Coronary artery (tissue), 2 donors: ENCODE data around the gene CD300A.

Experiments
- DNase-seq: peaks from one replicate; pipeline ENCODE4 v3.0.0-alpha.2; 2017; ENCODE audit warnings: low spot score
- H3K27ac ChIP-seq, 2 donors: fragments of 200-600 bp; sonication (generic); one replicate each; pipeline ENCODE4 v1.5.1; 2016 to 2019
- H3K4me3 ChIP-seq: fragments of 200-600 bp; sonication (generic); 2 replicates; pipeline ENCODE4 v1.5.1; 2016; ENCODE audit warnings: mild to moderate bottlenecking, moderate library complexity
- TF ChIP-seq, protein P1 (sequence below): fragments of 200-600 bp; sonication (generic); IDR thresholded peaks from one replicate; pipeline ENCODE4 v1.5.1; 2019; ENCODE audit warnings: antibody characterized with exemption

Gene CD300A

DNA sequence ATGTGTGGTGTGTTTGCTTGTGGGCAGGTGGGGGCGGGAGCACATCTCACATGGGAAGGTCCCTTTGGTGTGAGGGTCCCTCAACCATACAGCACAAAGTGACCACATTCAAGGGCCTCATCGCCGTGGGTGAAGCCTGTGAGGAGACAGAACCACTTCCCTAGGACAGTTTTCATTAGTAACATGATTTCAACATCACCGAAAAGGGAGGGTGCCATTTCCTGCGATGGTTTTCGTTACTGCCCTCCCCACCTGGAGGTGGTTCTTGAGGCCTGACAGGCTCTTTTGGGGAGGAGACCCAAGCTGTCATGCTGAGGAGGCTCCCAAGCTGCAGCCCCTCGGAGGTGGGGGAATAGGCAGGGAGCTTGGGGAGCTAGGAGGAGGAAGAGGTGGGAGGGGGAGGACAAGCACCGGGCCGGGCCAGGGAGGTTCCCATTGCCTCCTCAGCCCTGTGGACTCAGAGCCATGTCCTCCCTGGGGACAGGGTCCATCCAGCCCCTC, 55.3 kb downstream of the CD300A start:
- DNase-seq: peak; percentile 71
- H3K27ac ChIP-seq: peak overlapping the region; percentile 38 to 80
- TF ChIP-seq, protein P1, sequence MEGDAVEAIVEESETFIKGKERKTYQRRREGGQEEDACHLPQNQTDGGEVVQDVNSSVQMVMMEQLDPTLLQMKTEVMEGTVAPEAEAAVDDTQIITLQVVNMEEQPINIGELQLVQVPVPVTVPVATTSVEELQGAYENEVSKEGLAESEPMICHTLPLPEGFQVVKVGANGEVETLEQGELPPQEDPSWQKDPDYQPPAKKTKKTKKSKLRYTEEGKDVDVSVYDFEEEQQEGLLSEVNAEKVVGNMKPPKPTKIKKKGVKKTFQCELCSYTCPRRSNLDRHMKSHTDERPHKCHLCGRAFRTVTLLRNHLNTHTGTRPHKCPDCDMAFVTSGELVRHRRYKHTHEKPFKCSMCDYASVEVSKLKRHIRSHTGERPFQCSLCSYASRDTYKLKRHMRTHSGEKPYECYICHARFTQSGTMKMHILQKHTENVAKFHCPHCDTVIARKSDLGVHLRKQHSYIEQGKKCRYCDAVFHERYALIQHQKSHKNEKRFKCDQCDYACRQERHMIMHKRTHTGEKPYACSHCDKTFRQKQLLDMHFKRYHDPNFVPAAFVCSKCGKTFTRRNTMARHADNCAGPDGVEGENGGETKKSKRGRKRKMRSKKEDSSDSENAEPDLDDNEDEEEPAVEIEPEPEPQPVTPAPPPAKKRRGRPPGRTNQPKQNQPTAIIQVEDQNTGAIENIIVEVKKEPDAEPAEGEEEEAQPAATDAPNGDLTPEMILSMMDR: no peak
- peak overlapping the region; percentile 37 for H3K4me3 ChIP-seq

DNA sequence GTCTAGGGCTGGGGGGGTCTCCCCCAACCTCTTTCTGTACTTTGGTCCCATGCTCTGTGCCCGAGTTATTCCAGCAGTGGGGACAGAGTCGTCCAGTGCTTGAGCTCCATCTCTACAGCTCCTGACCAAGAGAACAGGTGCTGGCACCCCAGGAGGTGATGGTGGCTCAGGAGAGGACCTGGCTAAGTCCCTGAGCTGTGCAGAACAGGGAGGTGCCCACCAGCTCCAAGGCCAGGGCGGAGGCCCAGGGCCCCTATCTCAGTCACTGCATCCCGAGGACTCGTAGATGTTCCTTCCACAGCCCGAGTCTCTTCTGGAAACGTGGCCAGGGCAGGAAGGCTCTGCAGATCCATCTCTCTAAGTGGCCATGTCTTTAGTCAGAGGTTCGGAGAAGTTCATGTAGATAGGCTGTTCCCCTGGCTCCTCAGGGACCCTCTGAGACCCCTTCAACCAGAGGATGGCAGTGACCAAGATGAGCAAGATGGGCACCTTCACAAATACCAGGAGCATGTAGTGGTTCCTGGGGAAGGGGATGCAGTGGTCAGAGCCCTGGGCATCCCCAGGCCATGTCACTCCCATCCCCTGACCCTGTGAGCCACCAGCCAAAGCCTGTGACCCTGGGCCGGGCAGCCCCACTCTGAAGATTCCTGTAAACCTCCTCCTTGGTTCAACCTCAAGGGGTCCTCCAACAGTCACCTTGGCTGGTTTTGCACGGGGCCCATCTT, 56.1 kb downstream of the CD300A start:
- TF ChIP-seq, protein P1: no peak
- no peak overlapping the region for H3K27ac ChIP-seq
- no peak overlapping the region for H3K4me3 ChIP-seq
- peak; percentile 69 for DNase-seq

DNA sequence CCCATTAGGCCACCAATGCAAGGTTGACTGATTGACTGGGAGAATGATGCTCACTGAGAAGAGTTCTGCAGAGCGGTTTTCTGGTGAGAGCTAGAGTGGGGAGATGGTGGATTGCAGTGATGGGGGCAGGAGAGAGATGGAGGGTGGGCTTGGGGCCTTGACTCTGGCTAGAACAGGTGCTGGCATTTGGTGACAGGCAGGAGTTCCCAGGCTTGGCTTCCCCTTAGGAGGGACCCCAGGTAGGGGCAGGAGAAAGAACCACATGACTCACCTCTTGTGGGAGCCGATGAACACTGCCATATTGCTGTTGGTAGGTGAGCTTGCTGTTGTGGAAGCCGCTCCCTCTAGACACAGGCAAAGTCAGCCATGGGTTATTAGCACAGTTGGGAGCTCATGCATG, 56.9 kb downstream of the CD300A start:
- TF ChIP-seq, protein P1: no peak
- Histone ChIP-seq H3K27ac (no peak overlapping the region), H3K4me3 (no peak overlapping the region)
- peak; percentile 38 for DNase-seq

DNA sequence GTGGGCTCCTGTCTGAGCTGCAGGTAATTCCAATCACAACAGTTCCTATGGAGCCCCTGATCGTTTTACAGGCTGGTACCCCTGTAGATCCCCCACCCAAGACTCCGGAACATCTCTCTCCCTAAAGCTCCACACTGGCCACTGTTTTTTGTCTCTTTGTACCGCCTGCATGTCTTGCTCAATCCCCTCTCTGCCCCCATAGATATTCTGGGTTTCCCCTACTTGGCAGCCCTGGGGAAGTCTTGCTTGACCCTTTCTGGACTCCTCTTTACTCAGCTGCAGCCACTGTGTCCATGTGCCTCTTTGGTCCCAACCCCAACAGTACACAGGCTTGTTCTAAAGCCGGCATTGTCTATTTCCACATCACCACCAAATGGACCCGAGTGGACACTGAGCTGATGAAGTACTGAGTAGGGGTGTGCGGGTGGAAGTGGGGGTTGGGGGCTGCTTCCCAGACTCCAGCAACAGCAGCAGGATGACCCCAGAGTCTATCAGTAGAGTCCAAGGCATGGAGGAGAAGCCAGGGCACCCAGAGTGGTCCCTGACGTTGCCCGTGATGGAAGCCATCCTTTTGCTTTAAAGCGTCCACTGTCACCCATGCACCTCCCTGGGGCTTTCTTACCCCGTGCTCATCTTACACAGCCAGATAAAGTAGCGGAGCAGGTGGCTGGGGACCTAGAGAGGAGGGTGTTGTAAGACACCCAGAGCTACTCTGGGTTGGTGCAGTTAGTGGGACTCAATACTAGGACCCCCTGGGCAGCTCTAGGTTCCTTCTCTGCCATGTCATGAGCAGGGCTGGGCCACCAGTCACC, 58.4 kb downstream of the CD300A start:
- Histone ChIP-seq H3K4me3 (no peak overlapping the region), H3K27ac (no peak overlapping the region)
- TF ChIP-seq, protein P1: no peak
- peak; percentile 64 for DNase-seq

DNA sequence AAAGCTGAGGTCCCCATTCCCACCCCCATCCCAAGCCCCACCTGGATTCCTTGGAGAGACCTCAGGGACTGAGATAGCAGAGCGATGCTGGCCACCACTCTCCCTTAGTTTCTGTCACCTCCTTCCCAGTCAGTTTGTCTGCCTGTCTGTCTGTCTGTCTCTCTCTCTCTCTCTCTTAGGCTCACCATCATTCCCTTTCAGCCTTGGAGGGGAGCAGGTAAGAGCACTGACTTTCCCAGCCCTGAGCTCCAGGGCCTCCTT, 59.0 kb downstream of the CD300A start:
- peak; percentile 59 for DNase-seq
- Histone ChIP-seq H3K4me3 (no peak overlapping the region), H3K27ac (no peak overlapping the region)
- TF ChIP-seq, protein P1: no peak

DNA sequence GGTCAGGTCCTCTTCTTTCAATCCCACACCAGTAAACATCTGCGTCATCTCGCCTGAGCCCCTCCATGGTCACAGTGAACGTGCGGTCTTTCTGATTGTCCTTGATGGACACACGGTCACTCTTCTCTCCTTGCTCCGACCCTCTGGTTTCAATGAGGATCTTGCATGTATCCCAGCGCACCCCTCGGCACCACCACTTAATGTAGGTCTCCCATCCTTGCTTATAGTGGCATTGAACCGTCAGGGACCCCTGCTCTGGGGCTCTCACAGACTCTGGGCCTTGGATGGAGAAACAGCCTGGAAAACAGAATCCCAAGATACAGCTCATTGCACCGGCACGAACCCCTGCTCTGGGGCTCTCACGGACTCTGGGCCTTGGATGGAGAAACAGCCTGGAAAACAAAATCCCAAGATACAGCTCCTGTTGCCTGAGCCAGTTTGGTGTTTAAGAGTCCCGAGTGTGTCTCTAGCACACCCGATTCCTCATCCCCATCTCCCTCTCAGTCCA, 59.4 kb downstream of the CD300A start:
- TF ChIP-seq, protein P1: no peak
- Histone ChIP-seq H3K27ac (no peak overlapping the region), H3K4me3 (no peak overlapping the region)
- peak; percentile 11 for DNase-seq

DNA sequence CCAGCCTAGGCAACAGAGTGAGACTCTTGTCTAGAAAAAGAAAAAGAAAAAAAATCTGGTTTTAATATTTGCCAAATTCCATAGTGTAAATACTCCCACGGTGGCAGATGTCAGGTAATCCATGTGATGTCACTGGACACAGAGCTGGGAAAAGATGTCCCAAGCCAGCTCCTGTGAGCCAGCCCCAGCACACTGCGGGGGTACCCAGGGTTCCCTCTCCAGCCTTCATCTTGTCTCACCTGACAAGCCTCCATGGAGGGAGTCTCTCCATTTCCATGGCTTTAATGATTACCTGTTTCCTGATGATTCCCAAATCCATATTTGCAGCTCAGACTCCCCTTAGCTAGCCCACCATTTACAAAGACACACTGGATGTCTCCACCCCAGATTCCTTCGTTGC, 60.2 kb downstream of the CD300A start:
- TF ChIP-seq, protein P1: no peak
- no peak overlapping the region for H3K4me3 ChIP-seq
- no peak overlapping the region for H3K27ac ChIP-seq
- peak; percentile 60 for DNase-seq
